Astrocyte of the spinal cord (primary cell): ENCODE results near the gene LCMT2.

Experiments
- DNase-seq: peaks from one replicate; pipeline ENCODE4 v3.0.0; 2011; ENCODE audit warnings: low read depth, low spot score
- H3K4me3 ChIP-seq: 2 replicates; pipeline ENCODE4 v1.5.1; 2011; ENCODE audit warnings: low read depth, mild to moderate bottlenecking, low read length, moderate library complexity
- CTCF ChIP-seq: IDR thresholded peaks from 2 replicates; pipeline ENCODE4 v1.5.1; 2012; ENCODE audit warnings: low read depth, mild to moderate bottlenecking, low read length, inconsistent platforms
- in situ Hi-C: cut with HindIII; loops from 2 replicates; pipeline ENCODE4 v1.10.0; 2017; ENCODE audit warnings: low sequenced_read_pairs

LCMT2 gene

GRCh38 chr15:43329960-43330779, at the start of gene LCMT2:
LCMT2 (minus strand) TSS chr15:43330573; CDS start chr15:43330489, 84 bp downstream.
- peak within 1 kb of the TSS; percentile 72 for H3K4me3 ChIP-seq
- DNase-seq: peak; percentile 94
- in situ Hi-C loops: no loop called here
- no peak for TF ChIP-seq CTCF

GRCh38 chr15:43378601-43379000, 48.2 kb upstream of the LCMT2 start:
- in situ Hi-C loops: no loop called here
- DNase-seq: no peak
- H3K4me3 ChIP-seq: no peak overlapping the region
- no peak for TF ChIP-seq CTCF

- in situ Hi-C loops: no loop called here
- peak; percentile 85 for TF ChIP-seq CTCF
- no peak overlapping the region for H3K4me3 ChIP-seq
- DNase-seq: peak; percentile 31
These were observed 45.8 kb upstream of the LCMT2 start for GRCh38 chr15:43376017-43376705.

GRCh38 chr15:43370975-43371974, 40.9 kb upstream of the LCMT2 start, which contains the start of the genes TUBGCP4 and ZSCAN29:
TUBGCP4 (plus strand) TSS chr15:43371101; CDS start chr15:43371355, 254 bp downstream.
ZSCAN29 (minus strand) TSS chr15:43371043; CDS start chr15:43369913, 1,130 bp downstream.
- DNase-seq: peak; percentile 77
- TF ChIP-seq CTCF: peak; percentile 40
- in situ Hi-C loops: no loop called here
- H3K4me3 ChIP-seq: peak within 1 kb of the TSS; percentile 83

GRCh38 chr15:43370310-43370974, 40.1 kb upstream of the LCMT2 start:
- peak; percentile 33 for DNase-seq
- in situ Hi-C loops: no loop called here
- peak overlapping the region; percentile 83 for H3K4me3 ChIP-seq
- TF ChIP-seq CTCF: no peak
